ENCODE results near the gene ZNF578. TPM values are rescaled to one million over a fixed set of nuclear protein-coding genes. Genes with fewer than 3 reads are reported as not detected.

Gene ZNF578
- total and polyA plus RNA-seq, 9 of the 15 experiments (the other 6 are each of a cell fraction or from before 2014, with no cell fraction given): 0.05 to 0.29 (median 0.15) TPM

DNA sequence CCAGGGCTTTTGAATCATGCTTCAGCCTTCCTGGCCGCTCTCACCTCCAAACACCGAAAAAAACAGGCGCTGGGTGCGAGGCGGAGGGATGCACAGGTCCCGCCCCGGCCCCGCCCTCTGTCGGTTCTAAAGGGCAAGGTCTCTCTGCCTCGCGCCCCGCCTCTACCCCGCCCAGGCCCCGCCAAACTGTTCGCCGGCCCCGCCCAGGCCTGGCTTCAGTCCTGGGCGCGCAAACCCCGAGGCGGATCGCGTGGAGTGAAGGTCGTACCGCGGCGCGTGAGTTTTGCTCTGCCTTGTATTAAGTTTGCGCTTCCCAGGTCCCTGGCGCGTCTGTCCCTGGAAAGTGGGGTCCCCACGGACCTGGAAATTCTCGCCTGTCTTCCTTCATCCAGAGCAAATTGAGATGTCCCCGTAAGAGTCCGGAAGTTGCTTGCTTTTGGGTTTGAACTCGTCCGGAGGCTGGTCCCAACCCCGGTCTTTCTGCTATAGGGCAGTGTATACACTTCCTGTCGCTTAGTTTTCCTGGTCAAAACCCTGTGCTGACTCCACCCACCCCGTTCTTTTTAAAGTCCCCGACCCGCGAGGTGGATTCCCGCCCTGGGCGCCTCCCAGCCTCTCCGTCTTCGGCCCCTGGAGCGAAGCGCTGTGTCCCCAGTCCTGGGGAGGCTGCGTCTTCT lies 82.6 kb downstream of the ZNF578 start:
- BruUV-seq (replicated peaks): no TSS peak
- no peak for ATAC-seq
- Histone ChIP-seq H3K36me3 (ENCODE audit: control insufficient read depth, insufficient read depth, low read length) (peaks cover 30% of the 10 kb centered on the region), H3K9ac (ENCODE audit: insufficient read depth in 1 of 2, low read depth in 2 of 2, low read length in 2 of 2) (no peak overlapping the region), H3K4me2 (ENCODE audit: insufficient read depth, low read length) (no peak overlapping the region), H2AFZ (ENCODE audit: low read depth, low read length) (no peak overlapping the region), H4K20me1 (replicated peaks; ENCODE audit: control insufficient read depth, insufficient read depth, low read length) (no peaks in the 10 kb centered on the region), H3K4me3 (no peak overlapping the region), H3K9me3 (replicated peaks; ENCODE audit: control insufficient read depth, insufficient read depth, low read depth, low read length) (no peaks in the 10 kb centered on the region), H3K4me1 (replicated peaks in 1 of 2; ENCODE audit: control insufficient read depth in 2 of 2, insufficient read depth in 2 of 2, low read length in 2 of 2) (no peaks in the 10 kb centered on the region), H3K79me2 (ENCODE audit: control insufficient read depth, insufficient read depth, low read length) (peaks cover 17% of the 10 kb centered on the region), H3K27me3 (ENCODE audit: control insufficient read depth in 2 of 2, insufficient read depth in 2 of 2, low read length in 2 of 2) (no peaks in the 10 kb centered on the region), H3K27ac (ENCODE audit: extremely low read depth, low read depth, low read length) (no peak overlapping the region), H3K9me1 (ENCODE audit: control insufficient read depth, insufficient read depth, low read length) (no peaks in the 10 kb centered on the region)
- TF ChIP-seq, protein P1, sequence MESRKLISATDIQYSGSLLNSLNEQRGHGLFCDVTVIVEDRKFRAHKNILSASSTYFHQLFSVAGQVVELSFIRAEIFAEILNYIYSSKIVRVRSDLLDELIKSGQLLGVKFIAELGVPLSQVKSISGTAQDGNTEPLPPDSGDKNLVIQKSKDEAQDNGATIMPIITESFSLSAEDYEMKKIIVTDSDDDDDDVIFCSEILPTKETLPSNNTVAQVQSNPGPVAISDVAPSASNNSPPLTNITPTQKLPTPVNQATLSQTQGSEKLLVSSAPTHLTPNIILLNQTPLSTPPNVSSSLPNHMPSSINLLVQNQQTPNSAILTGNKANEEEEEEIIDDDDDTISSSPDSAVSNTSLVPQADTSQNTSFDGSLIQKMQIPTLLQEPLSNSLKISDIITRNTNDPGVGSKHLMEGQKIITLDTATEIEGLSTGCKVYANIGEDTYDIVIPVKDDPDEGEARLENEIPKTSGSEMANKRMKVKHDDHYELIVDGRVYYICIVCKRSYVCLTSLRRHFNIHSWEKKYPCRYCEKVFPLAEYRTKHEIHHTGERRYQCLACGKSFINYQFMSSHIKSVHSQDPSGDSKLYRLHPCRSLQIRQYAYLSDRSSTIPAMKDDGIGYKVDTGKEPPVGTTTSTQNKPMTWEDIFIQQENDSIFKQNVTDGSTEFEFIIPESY (CRISPR knock-in tag; IDR thresholded peaks at IDR 0.05): 0 out of 2 replicates have a peak, but pooled peaks have one; percentile 38
- TF ChIP-seq RBFOX2 (IDR thresholded peaks at IDR 0.05; ENCODE audit: low read depth, low read length): 0 out of 2 replicates have a peak, but pooled peaks have one; percentile 26
- peak; percentile 4; the same call in 1 of the 2 replicates for TF ChIP-seq POLR2G (IDR thresholded peaks at IDR 0.05; ENCODE audit: low read depth, low read length)
- no peak for TF ChIP-seq MAFG (tag; conservative IDR thresholded peaks at IDR 0.05)
- TF ChIP-seq, protein P2, sequence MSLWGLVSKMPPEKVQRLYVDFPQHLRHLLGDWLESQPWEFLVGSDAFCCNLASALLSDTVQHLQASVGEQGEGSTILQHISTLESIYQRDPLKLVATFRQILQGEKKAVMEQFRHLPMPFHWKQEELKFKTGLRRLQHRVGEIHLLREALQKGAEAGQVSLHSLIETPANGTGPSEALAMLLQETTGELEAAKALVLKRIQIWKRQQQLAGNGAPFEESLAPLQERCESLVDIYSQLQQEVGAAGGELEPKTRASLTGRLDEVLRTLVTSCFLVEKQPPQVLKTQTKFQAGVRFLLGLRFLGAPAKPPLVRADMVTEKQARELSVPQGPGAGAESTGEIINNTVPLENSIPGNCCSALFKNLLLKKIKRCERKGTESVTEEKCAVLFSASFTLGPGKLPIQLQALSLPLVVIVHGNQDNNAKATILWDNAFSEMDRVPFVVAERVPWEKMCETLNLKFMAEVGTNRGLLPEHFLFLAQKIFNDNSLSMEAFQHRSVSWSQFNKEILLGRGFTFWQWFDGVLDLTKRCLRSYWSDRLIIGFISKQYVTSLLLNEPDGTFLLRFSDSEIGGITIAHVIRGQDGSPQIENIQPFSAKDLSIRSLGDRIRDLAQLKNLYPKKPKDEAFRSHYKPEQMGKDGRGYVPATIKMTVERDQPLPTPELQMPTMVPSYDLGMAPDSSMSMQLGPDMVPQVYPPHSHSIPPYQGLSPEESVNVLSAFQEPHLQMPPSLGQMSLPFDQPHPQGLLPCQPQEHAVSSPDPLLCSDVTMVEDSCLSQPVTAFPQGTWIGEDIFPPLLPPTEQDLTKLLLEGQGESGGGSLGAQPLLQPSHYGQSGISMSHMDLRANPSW (CRISPR knock-in tag; IDR thresholded peaks at IDR 0.05): no peak
- no peak for TF ChIP-seq PBX2 (CRISPR knock-in tag; IDR thresholded peaks at IDR 0.05; ENCODE audit: low read depth)
- no peak for TF ChIP-seq PBX2 (tag; conservative IDR thresholded peaks at IDR 0.05; ENCODE audit: low read depth)
- 98% methylated on average over 20 of the region's 50 CpGs for WGBS (ENCODE audit: insufficient coverage, low coverage, missing lambda C conversion rate)
- ChIA-PET POLR2A (no interaction called here), CTCF (ENCODE audit: low intra/inter-chr PET ratio) (no interaction called here)
- in situ Hi-C loops (cut with MboI): no loop called here
- intact Hi-C loops (cut with micrococcal nuclease): no loop called here
- no peak for FAIRE-seq
- peak in 1 of 4 experiments; percentile 17 for DNase-seq (ENCODE audit: extremely low read depth in 1 of 4, low spot score in 3 of 4)
